ENCODE results near the gene OR7G2.

- TF ChIP-seq CTCF (IDR thresholded peaks at IDR 0.05) (no peak), POLR2A (IDR thresholded peaks at IDR 0.05) (no peak)
These were observed 41.7 kb downstream of the OR7G2 start for GRCh38 chr19:9065457-9066014.
